B cell (primary cell): ENCODE measurements around the gene HIBCH. TPM values are rescaled to one million over a fixed set of nuclear protein-coding genes. Genes with fewer than 3 reads are reported as not detected.

Experiments used
- ATAC-seq: fragments of 200-7000 bp; cut with Tn5 transposase; one replicate; pipeline ENCODE4 v1.10.0; 2021; ENCODE audit warnings: low read depth, mild to moderate bottlenecking, moderate number of reproducible peaks, moderate library complexity
- CTCF ChIA-PET: fragments of 350-600 bp; sonication (Branson Sonifier 250); formaldehyde crosslinking; loops from one replicate; lab custom pipeline; 2021; ENCODE audit warnings: antibody characterized with exemption, inconsistent platforms; lab: Charles Lee
- POLR2A ChIA-PET: fragments of 350-600 bp; sonication (Branson Sonifier 250); formaldehyde crosslinking; loops from one replicate; lab custom pipeline; 2021; ENCODE audit warnings: antibody characterized with exemption; lab: Charles Lee
- DNase-seq: peaks from one replicate; pipeline ENCODE4 v3.0.0; 2013
- H2AFZ ChIP-seq: 2 replicates; pipeline ENCODE4 v1.6.1; 2012; ENCODE audit warnings: mild to moderate bottlenecking, low read depth, low read length; ENCODE audit not compliant: insufficient read depth, poor library complexity, severe bottlenecking
- H3K27ac ChIP-seq, 2 donors: 1 replicate in 1 of 2; 2 replicates in 1 of 2; pipeline ENCODE4 v1.5.1; 2012 to 2013; ENCODE audit warnings: low read length in 2 of 2, mild to moderate bottlenecking in 2 of 2, moderate library complexity in 1 of 2
- H3K27me3 ChIP-seq, 4 experiments: fragments of 200-600 bp in 1 of 4; sonication (generic) in 1 of 4; replicated peaks in 1 of 4; 1 replicate in 2 of 4; 2 replicates in 2 of 4; pipeline versions ENCODE4 v1.6.1 to v1.7.0; 2013 to 2016; ENCODE audit warnings: low read length in 3 of 4, mild to moderate bottlenecking in 2 of 4, mixed read lengths in 1 of 4, moderate library complexity in 1 of 4; ENCODE audit not compliant: insufficient read depth in 4 of 4, control insufficient read depth in 3 of 4; ENCODE audit errors: control extremely low read depth in 1 of 4
- H3K36me3 ChIP-seq, 2 experiments: replicated peaks in 1 of 2; 1 replicate in 1 of 2; 2 replicates in 1 of 2; pipeline versions ENCODE4 v1.6.1 to v1.7.1; 2013; ENCODE audit warnings: low read length in 1 of 2; ENCODE audit not compliant: insufficient read depth in 2 of 2, control insufficient read depth in 1 of 2; ENCODE audit errors: control extremely low read depth in 1 of 2, extremely low read depth in 1 of 2
- H3K4me1 ChIP-seq, 2 donors: fragments of 200-600 bp in 1 of 2; sonication (generic) in 1 of 2; 1 replicate in 1 of 2; 2 replicates in 1 of 2; pipeline versions ENCODE4 v1.5.1 to v1.6.1; 2013 to 2017; ENCODE audit warnings: low read length in 2 of 2; ENCODE audit not compliant: control insufficient read depth in 2 of 2, insufficient read depth in 2 of 2
- H3K4me2 ChIP-seq: replicated peaks from 2 replicates; pipeline ENCODE3; 2012; ENCODE audit warnings: mild to moderate bottlenecking, low read depth, low read length; ENCODE audit not compliant: poor library complexity, severe bottlenecking
- H3K4me3 ChIP-seq, 5 experiments: fragments of 200-600 bp in 1 of 5; sonication (generic) in 1 of 5; 1 replicate in 3 of 5; 2 replicates in 2 of 5; pipeline versions ENCODE4 v1.5.1 to v1.7.0; 2011 to 2016; ENCODE audit warnings: low read length in 4 of 5, mild to moderate bottlenecking in 4 of 5, low read depth in 2 of 5, control low read depth in 1 of 5, moderate library complexity in 1 of 5; ENCODE audit not compliant: insufficient read depth in 1 of 5; ENCODE audit errors: control extremely low read depth in 1 of 5, extremely low read depth in 1 of 5
- H3K79me2 ChIP-seq: fragments of 200-600 bp; sonication (generic); one replicate; pipeline ENCODE4 v1.6.0; 2016; ENCODE audit warnings: low read length; ENCODE audit not compliant: control insufficient read depth, insufficient read depth
- H3K9ac ChIP-seq: fragments of 200-600 bp; sonication (generic); 2 replicates; pipeline ENCODE4 v1.6.1; 2017; ENCODE audit warnings: mild to moderate bottlenecking, low read length, moderate library complexity
- H3K9me3 ChIP-seq, 3 donors: one replicate each; pipeline versions ENCODE4 v1.6.1 to v1.7.1; 2013; ENCODE audit warnings: low read length in 2 of 3; ENCODE audit not compliant: control insufficient read depth in 2 of 3, insufficient read depth in 1 of 3; ENCODE audit errors: control extremely low read depth in 1 of 3
- H4K20me1 ChIP-seq: 2 replicates; pipeline ENCODE4 v1.6.0; 2012; ENCODE audit warnings: mild to moderate bottlenecking, low read length; ENCODE audit not compliant: insufficient read depth, control insufficient read depth, poor library complexity, severe bottlenecking
- H3K27ac Mint-ChIP-seq: one replicate; pipeline ENCODE4 v1.8.0; 2021; ENCODE audit warnings: mixed read lengths
- H3K27me3 Mint-ChIP-seq: one replicate; pipeline ENCODE4 v1.8.0; 2021; ENCODE audit warnings: mixed read lengths
- H3K4me1 Mint-ChIP-seq: one replicate; pipeline ENCODE4 v1.8.0; 2021; ENCODE audit warnings: mixed read lengths
- H3K4me3 Mint-ChIP-seq: one replicate; pipeline ENCODE4 v1.8.0; 2021; ENCODE audit warnings: mixed read lengths
- H3K9me3 Mint-ChIP-seq: one replicate; pipeline ENCODE4 v1.8.0; 2022; ENCODE audit warnings: mixed read lengths; ENCODE audit not compliant: insufficient read depth
- CTCF ChIP-seq: fragments of 200-600 bp; IDR thresholded peaks from one replicate; pipeline ENCODE4 v1.8.0; 2022; ENCODE audit warnings: antibody characterized with exemption, mild to moderate bottlenecking
- EZH2 ChIP-seq: IDR thresholded peaks from 2 replicates; pipeline ENCODE4 v1.6.1; 2012; ENCODE audit warnings: borderline replicate concordance, low read depth, mild to moderate bottlenecking, moderate library complexity, low read length; ENCODE audit not compliant: insufficient read depth, poor library complexity, severe bottlenecking
- WGBS: methylation state at CpG from one replicate; pipeline ENCODE4 v1.1.5; 2013; ENCODE audit warnings: missing lambda C conversion rate; ENCODE audit not compliant: insufficient coverage; 5-methylcytosine and 5-hydroxymethylcytosine counted together
- intact Hi-C: fragments of 100-400 bp; cut with micrococcal nuclease; formaldehyde crosslinking; loops from one replicate; pipeline ENCODE4 v1.10.0; 2022
- polyA plus RNA-seq: library from polyadenylated mRNA; depleted of rRNA; stranded (reverse); fragments of >200 nt; gene quantifications from 2 replicates; pipeline ENCODE4 v1.2.3, GENCODE V29; 2012
- total RNA-seq, 2 donors: library from RNA; stranded (reverse); fragments of 120-200 nt in 1 of 2; gene quantifications; 1 replicate in 1 of 2; 2 replicates in 1 of 2; pipeline versions ENCODE4 v1.2.3 to v1.2.4, GENCODE V29; 2013 to 2022

Gene HIBCH
- total and polyA plus RNA-seq, 2 donors (not counting 1 experiment from before 2014, with no cell fraction given) = 5.6 to 30.2 TPM

- Histone ChIP-seq H3K27me3 (no peaks in the 10 kb centered on the region), H4K20me1 (no peaks in the 10 kb centered on the region), H3K9me3 (no peaks in the 10 kb centered on the region), H3K9ac (no peak overlapping the region), H3K27ac (no peak overlapping the region), H3K79me2 (no peaks in the 10 kb centered on the region), H3K36me3 (peaks cover 3 to 11% of the 10 kb centered on the region in 2 experiments), H3K4me1 (peaks cover 5 to 7% of the 10 kb centered on the region in 2 donors), H3K4me2 (no peak overlapping the region), H3K4me3 (no peak overlapping the region), H2AFZ (no peak overlapping the region)
- DNase-seq (no peak), ATAC-seq (no peak)
- ChIA-PET CTCF (no interaction called here), POLR2A (no interaction called here)
- Mint-ChIP-seq H3K27me3 (no peaks in the 10 kb centered on the region), H3K4me1 (peaks cover 21% of the 10 kb centered on the region), H3K27ac (no peak overlapping the region), H3K4me3 (no peak overlapping the region), H3K9me3 (no peaks in the 10 kb centered on the region)
- TF ChIP-seq CTCF (no peak), EZH2 (no peak)
- intact Hi-C loops = no loop called here
- 96% methylated on average over 2 of the region's 5 CpGs for WGBS
Observed at GRCh38 chr2:190197143-190197720, 122.4 kb downstream of the HIBCH start.

DNA sequence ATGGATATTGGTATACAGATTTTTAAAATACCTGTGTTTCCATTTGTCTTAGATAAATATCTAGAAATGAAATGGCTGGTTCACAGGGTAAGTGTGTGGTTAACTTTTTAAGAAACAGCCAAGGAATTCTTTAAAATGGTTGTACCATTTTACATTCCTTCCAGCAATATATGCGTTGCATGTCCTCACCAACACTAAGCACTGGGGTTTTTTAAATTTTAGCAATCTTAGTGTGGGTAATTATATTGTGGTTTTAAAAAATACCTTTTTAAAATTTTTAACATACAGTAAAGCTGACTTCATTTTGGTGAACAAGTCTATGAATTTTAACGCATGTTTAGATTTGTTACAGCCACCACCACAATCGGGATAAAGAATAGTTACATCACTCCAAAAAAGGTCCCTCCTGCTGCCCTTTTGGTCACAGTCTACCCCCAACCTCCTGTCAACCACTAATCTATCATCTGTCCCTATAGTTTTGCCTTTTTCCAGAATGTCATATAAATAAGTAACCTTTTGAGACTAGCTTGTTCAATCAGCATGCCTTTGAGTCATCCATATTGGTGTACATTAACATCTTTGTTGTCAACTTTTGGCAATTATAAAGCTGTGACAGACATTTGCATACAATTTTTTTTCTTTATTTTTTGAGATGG lies 129.0 kb downstream of the HIBCH start:
- Mint-ChIP-seq H3K4me1 (peaks cover 21% of the 10 kb centered on the region), H3K27me3 (no peaks in the 10 kb centered on the region), H3K27ac (no peak overlapping the region), H3K4me3 (no peak overlapping the region), H3K9me3 (no peaks in the 10 kb centered on the region)
- Histone ChIP-seq H3K27ac (no peak overlapping the region), H3K79me2 (no peaks in the 10 kb centered on the region), H3K36me3 (no peaks in the 10 kb centered on the region), H3K9me3 (no peaks in the 10 kb centered on the region), H3K9ac (no peak overlapping the region), H3K4me2 (no peak overlapping the region), H4K20me1 (no peaks in the 10 kb centered on the region), H3K4me1 (peaks cover 5 to 7% of the 10 kb centered on the region in 2 donors), H3K27me3 (no peaks in the 10 kb centered on the region), H2AFZ (no peak overlapping the region), H3K4me3 (no peak overlapping the region)
- ChIA-PET POLR2A (no interaction called here), CTCF (no interaction called here)
- ATAC-seq (no peak), DNase-seq (no peak)
- 100% methylated on average over 1 of the region's 3 CpGs for WGBS
- no peak for TF ChIP-seq CTCF
- no peak for TF ChIP-seq EZH2
- intact Hi-C loops = no loop called here
